DMS153 treated with DMSO at 0.1 percent for 48 hours (cell line): ENCODE measurements around the gene PLXND1.
"Not testable (repeated sequence)": the region's sequence is repeated elsewhere in the genome, so short reads cannot be mapped to it uniquely, and the experiment has no call there.

Experiments used
- DNase-seq: peaks from one replicate; lab custom pipeline; 2025; ENCODE audit not compliant: unreplicated experiment; lab: John Stamatoyannopoulos, UW

Gene PLXND1

DNA sequence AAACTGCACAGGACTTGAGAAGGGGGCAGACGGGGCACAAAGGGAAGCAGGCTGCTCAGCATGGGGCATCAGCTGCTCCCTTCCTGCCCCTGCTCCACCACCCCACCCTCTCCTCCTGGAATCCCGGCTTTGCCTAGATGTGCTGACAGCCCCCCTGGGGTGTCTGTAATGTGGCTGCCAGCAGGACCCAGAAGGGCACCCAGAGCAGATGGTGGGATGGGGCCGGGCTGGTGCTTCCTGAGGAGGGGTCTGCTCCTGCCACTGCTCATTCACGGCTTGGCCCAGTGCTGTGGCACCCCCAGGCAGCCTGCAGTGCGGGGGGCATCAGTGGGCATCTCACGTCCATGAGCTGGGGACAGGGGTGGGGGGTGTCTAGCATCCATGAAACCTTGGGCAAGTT is 53.3 kb downstream of the PLXND1 start:
- DNase-seq = no peak

DNA sequence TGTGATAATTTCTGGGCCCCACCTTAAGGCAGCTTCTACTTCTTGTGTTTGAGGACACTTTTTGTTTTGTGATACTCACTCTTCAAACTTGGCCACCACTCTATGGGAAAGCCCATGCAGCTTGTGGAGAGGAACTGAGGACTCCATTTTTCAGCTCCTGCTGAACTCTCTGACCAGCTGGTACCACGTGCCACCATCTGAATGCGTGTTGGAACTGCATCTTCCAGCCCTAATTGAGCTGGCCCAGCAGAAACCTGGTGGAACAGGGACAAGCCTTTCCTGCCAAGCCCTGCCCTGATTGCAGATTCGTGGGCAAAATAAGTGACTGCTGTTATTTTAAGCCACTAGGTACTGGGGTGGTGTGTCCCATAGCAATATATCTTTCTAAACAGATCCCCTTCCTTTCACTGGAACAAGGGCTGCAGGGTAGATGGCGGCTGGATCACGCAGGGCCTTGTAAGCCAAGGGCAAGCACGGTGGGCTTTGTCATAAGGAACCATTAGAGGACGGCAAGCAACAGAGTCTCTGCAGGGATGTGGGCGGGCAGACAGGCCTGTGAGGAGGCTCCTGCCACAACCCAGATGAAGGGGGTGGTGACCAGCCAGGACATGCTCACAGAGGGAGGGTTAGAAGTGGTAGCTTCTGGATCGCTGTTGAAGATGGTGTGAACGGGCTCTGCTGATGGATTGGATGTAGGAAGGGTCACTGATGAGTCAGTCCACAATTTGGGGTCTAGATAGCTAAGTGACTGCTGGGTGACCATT is 54.0 kb downstream of the PLXND1 start:
- DNase-seq = no peak

DNA sequence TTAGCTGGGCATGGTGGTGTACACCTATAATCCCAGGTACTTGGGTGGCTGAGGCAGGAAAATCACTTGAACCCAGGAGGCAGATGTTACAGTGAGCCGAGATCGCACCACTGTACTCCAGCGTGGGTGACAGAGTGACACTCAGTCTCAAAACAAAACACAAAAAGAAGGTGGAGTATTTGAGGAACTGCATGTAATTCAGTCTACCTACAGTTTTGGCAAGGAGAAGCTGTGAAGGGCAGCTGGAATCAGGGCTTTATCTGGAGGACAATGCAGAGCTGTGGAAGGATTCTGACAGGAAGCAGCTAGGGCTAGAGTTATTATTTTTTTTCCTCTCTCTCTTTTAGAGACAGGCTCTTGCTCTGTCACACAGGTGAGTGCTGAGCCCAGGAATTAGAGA is 56.7 kb downstream of the PLXND1 start:
- DNase-seq = no peak

DNA sequence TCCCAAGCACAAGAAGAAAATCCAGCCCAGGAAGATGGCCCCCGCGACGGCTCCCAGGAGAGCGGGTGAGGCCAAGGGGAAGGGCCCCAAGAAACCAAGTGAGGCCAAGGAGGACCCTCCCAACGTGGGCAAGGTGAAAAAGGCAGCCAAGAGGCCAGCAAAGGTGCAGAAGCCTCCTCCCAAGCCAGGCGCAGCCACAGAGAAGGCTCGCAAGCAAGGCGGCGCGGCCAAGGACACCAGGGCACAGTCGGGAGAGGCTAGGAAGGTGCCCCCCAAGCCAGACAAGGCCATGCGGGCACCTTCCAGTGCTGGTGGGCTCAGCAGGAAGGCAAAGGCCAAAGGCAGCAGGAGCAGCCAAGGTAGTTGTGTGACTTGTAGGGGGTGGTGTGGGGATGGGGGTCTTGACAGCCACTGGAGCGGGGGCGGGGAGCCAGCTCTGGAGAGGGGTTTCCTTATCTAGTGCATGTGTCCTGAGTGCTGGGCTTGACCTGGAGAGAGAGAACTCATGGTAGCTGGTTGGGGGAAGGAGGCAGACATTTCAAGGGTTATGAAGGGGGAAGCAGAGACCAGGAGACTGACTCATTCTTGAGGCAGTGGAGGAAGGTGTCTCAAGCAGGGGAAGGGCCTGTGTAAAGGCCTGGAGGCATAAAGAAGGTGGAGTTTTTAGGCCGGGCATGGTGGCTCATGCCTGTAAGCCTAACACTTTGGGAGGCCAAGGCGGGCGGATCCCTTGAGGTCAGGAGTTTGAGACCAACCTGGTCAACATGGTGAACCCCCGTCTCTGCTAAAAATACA is 57.3 kb downstream of the PLXND1 start:
- DNase-seq = no peak

DNA sequence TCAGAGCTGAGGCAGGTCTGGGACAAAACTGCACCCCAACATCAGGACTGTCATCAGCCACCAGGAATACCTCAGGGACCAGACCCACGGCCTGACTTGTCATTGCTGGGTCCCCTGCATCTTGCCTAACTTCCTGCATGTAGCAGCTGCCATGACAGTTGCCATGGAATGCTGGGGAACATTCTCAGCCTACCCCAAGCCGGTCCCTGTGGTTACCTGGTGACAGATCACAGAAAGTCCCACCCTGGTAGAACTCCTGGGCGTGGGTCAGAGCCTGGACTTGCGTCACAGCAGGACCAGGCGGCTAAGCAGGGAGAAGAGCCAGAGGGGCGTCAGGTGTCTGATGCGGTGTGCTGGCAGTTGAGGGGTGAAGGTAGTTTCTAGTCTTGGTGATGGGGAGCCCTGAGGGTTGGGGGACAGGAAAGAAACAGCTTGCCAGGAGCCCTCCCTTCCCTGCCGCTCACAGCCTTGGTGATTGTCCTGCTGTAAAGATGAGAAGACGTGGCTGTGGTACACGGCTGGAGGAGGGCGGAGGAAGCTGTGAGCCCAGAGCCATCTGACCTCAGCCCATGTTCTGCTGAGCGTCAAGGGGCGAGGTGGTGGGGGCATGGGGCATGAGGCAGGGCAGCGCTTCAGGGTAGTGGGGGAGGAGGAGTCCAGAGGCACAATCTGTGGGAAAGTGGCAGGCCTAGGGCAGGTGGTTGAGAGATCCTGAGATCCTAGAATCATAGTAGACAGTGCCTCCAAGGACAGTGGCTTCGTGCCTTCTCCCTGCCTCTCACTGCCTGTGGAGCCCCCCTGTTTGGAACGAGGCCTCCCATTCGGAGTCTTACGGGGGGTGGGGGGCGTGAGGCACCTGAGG is 58.1 kb downstream of the PLXND1 start:
- no peak for DNase-seq

DNA sequence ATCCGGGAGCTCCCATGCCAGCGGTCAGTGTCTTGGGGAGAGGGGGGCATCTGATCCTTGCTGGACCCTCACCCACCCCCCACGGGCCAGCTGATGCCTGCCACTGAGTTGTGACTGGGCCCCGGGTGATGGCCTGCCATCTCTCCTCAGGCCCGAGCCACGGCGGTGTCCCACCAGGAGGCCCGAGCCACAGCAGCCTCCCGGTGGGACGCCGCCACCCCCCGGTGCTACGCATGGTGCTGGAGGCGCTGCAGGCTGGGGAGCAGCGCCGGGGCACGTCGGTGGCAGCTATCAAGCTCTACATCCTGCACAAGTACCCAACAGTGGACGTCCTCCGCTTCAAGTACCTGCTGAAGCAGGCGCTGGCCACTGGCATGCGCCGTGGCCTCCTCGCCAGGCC is 59.2 kb downstream of the PLXND1 start:
- DNase-seq = no peak

DNA sequence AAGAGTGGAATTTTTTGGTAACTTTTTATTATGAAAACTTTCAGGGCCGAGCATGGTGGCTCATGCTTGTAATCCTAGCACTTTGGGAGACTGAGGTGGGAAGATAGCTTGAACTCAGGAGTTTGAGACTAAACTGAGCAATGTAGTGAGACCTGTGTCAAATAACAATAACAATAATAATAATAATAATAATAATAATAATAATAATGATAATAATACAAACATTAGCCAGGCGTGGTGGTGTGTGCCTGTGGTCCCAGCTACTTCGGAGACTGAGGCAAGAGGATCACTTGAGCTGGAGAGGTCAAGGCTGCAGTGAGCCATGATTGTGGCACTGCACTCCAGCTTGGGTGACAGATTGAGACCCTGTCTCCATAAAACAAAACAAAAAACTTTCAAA is 60.5 kb downstream of the PLXND1 start:
- not testable (repeated sequence) for DNase-seq

DNA sequence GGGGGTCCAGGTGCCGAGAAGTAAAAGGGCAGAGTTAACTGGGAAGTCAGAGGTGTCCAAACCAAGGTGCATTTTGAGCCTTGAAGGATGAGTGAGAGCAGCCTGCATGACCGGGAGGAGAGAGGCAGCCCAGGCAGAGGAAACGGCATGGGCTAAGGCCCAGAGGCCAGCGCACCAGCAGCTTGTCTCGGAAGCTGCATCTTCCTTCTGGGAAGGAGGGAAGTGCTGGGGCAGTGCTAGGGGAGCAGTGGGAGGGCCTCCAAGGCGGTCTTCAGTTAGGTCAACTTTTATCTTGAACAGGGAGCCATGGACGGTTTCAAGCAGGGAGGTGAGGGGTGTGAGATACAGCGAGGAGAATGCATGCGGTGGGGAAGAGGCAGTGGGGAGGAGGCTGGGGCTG is 62.5 kb downstream of the PLXND1 start:
- no peak for DNase-seq

DNA sequence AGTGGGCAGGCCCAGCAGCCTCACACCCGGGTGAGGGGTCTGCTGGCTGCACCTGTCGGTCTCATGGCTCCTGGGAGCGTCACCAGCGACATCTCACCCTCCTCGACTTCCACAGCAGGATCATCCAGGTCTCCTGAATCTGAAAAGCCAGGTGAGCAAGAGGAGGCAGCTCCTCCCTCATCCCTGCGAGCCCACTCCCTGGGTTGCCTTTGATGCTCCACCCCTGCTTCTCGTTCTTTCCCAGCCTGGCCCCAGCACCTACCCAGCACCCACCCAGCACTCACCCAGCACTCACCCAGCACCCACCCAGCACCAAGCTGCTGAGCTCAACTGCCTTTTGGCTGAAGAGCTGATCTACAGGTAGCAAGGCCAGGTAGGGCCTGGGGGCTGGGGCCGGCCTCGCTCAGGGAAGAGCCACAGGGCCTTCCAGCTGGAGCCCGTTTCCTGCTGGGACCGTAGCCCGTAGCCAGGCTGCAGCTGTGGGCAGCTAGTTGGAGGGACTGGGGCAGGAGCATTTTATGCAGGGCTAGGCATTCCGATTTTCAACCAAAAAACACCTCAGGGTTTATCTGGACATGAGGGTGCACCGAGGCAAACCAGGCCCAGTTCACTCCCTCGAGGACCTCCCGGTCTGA is 63.2 kb downstream of the PLXND1 start, which contains the start of gene H1-8:
Gene H1-8 (plus strand): TSS at position 20 of the 635 bp plus-strand sequence. CDS start 44 bp downstream, at position 64.
- no peak for DNase-seq

DNA sequence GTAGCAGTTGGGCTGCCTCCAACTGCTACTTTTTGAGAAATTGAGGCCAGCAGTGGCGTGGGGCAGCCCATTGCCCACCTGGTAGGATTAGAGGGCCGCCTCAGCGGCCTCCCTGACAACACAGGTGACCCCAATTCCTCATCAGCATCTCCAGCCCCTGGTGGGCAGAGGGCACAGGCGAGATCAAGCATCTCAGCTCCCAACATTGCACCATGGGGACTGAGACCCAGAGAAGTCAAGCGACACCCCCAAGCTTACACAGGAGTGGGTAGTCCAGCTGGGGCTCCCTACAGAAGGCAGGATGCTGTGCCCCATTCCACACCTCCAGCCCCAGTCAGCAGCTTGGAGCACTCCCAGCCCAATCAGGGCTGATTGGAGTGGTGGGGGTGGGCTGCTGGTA is 63.7 kb downstream of the PLXND1 start:
- DNase-seq = no peak

DNA sequence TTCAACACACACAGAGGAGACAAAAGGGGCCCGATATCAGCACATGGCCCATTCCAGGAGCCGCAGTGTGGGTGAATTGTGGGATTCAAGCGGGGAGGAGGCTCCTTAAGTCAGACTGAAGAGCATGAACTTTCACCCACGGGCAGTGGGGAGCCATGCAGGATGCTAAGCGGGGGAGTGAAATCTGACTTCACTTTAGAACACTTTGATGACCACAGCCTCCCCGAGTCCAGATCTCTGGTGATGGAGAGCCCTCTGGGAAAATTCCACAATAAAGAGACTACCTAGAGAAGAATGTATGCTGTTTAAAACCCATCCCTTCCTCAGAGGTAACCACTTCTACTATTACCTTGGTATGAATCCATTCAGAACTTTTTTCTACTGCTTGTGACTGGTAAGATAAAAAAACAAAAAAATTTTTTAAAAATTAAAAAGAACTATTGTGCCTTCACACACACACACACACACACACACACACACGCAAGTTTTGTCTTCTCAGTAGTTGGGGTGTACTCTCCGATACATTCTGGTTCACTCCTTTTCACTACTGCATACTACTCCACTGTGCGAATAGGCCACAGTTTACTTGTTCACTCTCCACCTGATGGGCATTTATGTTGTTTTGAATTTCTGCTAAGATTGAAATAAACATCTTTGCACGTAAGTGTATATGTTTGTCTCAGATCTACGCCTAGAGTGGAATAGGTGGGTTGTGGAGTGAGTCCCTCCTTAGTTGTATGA is 65.5 kb downstream of the PLXND1 start:
- no peak for DNase-seq

DNA sequence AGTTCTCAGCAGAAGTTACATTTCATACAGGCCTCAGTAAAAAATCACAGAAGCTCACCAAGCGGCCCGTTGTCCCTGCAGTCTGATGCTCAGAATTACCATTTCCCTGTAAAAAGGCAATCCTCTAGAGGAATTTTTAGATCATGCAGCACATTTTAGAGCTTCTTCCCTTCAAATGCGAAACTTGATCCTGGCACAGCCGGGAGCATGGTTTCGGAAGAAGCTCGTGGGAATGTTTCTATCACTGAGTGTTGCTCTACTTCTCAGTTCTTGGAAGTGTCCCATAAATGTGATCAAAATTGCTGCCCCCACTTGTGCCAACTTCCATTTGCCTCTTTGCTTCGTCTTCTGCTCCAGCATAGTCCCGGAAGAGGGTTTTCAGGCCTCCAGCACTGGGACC is 67.3 kb downstream of the PLXND1 start:
- no peak for DNase-seq

DNA sequence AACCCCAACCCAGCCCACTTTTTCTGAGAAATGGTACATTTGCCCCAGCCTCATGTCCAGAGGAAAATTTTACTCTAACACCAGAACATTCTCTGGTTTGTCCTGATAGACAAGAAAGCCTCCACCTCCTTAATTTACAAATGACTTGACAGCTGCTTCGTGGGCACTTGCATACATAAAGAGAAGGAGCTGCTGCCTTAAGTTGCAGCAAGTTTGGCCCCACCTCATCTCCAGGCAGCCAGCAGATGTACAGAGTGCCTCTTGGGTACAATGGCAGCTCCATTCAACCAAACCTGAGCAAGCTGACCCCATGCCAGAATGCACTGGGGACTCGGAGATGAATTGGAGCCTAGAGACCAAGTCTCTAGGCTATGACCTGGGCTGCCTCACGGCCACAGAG is 69.7 kb downstream of the PLXND1 start:
- no peak for DNase-seq

DNA sequence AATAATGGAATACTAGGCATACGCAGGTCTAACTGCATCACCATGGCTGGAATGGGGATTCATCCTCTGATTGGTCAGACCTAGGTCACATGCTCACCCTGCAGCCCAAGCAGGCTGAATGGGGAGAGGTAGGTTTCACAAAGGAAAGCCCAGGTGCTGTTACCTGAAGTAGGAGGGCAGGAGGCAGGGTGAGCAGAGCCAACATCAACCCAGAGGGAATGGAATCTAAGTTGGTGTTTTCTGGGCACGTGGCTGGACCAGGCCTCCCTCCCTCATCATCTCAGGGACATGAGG is 70.2 kb downstream of the PLXND1 start:
- no peak for DNase-seq

DNA sequence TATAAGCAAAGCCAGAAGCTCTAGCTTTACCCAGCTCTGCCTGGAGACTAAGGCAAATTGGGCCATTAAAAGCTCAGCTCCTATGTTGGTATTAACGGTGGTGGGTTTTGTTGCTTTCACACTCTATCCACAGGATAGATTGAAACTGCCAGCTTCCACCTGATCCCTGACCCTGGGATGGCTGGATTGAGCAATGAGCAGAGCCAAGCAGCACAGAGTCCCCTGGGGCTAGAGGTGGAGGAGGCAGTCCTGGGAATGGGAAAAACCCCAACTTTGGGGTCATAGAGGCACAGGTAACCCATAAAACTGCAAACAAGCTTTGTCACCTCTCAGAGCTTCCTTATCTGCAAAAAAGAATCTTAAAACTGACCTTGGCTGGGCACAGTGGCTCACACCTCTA is 71.4 kb downstream of the PLXND1 start:
- no peak for DNase-seq

DNA sequence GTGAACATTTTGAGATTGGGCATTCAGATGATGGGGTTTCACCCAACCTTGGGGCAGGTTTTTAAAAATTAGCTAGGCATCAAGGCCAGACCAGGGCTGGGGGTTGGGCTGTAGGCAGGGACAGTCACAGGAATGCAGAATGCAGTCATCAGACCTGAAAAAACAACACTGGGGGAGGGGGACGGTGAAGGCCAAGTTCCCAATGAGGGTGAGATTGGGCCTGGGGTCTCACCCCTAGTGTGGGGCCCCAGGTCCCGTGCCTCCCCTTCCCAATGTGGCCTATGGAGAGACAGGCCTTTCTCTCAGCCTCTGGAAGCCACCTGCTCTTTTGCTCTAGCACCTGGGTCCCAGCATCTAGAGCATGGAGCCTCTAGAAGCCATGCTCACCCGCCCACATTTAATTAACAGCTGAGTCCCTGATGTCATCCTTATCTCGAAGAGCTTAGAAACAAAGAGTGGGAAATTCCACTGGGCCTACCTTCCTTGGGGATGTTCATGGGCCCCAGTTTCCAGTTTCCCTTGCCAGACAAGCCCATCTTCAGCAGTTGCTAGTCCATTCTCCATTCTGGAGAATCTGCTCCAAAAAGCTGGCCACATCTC is 71.9 kb downstream of the PLXND1 start:
- no peak for DNase-seq

DNA sequence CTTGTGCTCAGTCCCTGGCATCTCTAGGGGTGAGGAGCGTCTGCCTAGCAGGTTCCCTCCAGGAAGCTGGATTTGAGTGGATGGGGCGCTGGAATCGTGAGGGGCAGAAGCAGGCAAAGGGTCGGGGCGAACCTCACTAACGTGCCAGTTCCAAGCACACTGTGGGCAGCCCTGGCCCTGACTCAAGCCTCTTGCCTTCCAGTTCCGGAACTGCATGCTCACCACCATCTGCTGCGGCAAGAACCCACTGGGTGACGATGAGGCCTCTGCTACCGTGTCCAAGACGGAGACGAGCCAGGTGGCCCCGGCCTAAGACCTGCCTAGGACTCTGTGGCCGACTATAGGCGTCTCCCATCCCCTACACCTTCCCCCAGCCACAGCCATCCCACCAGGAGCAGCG is 73.1 kb downstream of the PLXND1 start:
- DNase-seq = no peak

DNA sequence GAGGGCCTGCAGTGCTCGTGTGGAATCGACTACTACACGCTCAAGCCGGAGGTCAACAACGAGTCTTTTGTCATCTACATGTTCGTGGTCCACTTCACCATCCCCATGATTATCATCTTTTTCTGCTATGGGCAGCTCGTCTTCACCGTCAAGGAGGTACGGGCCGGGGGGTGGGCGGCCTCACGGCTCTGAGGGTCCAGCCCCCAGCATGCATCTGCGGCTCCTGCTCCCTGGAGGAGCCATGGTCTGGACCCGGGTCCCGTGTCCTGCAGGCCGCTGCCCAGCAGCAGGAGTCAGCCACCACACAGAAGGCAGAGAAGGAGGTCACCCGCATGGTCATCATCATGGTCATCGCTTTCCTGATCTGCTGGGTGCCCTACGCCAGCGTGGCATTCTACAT is 74.2 kb downstream of the PLXND1 start:
- no peak for DNase-seq

DNA sequence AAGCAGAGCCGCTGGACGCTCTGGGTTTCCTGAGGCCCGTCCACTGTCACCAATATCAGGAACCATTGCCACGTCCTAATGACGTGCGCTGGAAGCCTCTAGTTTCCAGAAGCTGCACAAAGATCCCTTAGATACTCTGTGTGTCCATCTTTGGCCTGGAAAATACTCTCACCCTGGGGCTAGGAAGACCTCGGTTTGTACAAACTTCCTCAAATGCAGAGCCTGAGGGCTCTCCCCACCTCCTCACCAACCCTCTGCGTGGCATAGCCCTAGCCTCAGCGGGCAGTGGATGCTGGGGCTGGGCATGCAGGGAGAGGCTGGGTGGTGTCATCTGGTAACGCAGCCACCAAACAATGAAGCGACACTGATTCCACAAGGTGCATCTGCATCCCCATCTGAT is 74.8 kb downstream of the PLXND1 start:
- DNase-seq = no peak

DNA sequence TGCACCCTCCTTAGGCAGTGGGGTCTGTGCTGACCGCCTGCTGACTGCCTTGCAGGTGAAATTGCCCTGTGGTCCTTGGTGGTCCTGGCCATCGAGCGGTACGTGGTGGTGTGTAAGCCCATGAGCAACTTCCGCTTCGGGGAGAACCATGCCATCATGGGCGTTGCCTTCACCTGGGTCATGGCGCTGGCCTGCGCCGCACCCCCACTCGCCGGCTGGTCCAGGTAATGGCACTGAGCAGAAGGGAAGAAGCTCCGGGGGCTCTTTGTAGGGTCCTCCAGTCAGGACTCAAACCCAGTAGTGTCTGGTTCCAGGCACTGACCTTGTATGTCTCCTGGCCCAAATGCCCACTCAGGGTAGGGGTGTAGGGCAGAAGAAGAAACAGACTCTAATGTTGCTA is 75.7 kb downstream of the PLXND1 start:
- DNase-seq = no peak
